ENCODE measurements around the gene SSTR5.

The SSTR5 gene

GRCh38 chr16:1054660-1055556 lies 17.6 kb upstream of the SSTR5 start:
- peak; percentile 70 for DNase-seq (ENCODE audit: low read depth)
- TF ChIP-seq, protein P1, sequence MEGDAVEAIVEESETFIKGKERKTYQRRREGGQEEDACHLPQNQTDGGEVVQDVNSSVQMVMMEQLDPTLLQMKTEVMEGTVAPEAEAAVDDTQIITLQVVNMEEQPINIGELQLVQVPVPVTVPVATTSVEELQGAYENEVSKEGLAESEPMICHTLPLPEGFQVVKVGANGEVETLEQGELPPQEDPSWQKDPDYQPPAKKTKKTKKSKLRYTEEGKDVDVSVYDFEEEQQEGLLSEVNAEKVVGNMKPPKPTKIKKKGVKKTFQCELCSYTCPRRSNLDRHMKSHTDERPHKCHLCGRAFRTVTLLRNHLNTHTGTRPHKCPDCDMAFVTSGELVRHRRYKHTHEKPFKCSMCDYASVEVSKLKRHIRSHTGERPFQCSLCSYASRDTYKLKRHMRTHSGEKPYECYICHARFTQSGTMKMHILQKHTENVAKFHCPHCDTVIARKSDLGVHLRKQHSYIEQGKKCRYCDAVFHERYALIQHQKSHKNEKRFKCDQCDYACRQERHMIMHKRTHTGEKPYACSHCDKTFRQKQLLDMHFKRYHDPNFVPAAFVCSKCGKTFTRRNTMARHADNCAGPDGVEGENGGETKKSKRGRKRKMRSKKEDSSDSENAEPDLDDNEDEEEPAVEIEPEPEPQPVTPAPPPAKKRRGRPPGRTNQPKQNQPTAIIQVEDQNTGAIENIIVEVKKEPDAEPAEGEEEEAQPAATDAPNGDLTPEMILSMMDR (conservative IDR thresholded peaks at IDR 0.05; ENCODE audit: low read depth, low read length) = peak; percentile 83
- H3K4me3 ChIP-seq (ENCODE audit: low read depth, low read length) = no peak overlapping the region

GRCh38 chr16:1055557-1055924 lies 17.0 kb upstream of the SSTR5 start:
- TF ChIP-seq, protein P1 (conservative IDR thresholded peaks at IDR 0.05; ENCODE audit: low read depth, low read length) = no peak
- no peak for DNase-seq (ENCODE audit: low read depth)
- H3K4me3 ChIP-seq (ENCODE audit: low read depth, low read length) = no peak overlapping the region

- TF ChIP-seq, protein P1 (conservative IDR thresholded peaks at IDR 0.05; ENCODE audit: low read depth, low read length) = no peak
Measured at GRCh38 chr16:1056196-1056595, 16.4 kb upstream of the SSTR5 start.

GRCh38 chr16:1057252-1057932 lies 15.2 kb upstream of the SSTR5 start:
- peak; percentile 7 for DNase-seq (ENCODE audit: low read depth)

More at GRCh38 chr16:1056196-1056595, 16.4 kb upstream of the SSTR5 start:
- no peak overlapping the region for H3K4me3 ChIP-seq (ENCODE audit: low read depth, low read length)
- DNase-seq (ENCODE audit: low read depth) = no peak

GRCh38 chr16:1058216-1058615 lies 14.3 kb upstream of the SSTR5 start:
- TF ChIP-seq, protein P1 (conservative IDR thresholded peaks at IDR 0.05; ENCODE audit: low read depth, low read length) = no peak
- no peak for DNase-seq (ENCODE audit: low read depth)
- H3K4me3 ChIP-seq (ENCODE audit: low read depth, low read length) = no peak overlapping the region

More at GRCh38 chr16:1057252-1057932, 15.2 kb upstream of the SSTR5 start:
- H3K4me3 ChIP-seq (ENCODE audit: low read depth, low read length) = no peak overlapping the region
- TF ChIP-seq, protein P1 (conservative IDR thresholded peaks at IDR 0.05; ENCODE audit: low read depth, low read length) = peak; percentile 72

DNA sequence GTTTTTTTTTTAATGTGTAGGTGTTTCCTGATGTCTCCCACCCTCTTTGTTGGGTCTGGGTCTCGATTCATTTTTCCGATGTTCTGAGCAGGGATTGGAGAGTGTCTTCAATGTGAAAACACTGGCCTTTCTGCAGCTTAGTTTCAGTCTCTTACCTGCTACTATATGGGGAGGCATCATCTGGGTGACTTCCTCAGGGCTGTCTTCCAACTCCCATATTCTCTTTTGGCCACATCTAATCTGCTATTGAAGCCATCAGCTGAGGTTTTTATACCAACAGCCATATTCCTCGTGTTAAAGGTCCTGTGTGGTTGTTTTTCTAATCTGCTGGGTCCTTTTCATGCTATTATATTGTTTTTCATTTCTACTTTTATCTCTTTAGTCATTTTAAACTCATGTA lies 13.2 kb upstream of the SSTR5 start:
- TF ChIP-seq, protein P1 (conservative IDR thresholded peaks at IDR 0.05; ENCODE audit: low read depth, low read length) = no peak

More for the DNA sequence above, 13.2 kb upstream of the SSTR5 start:
- no peak overlapping the region for H3K4me3 ChIP-seq (ENCODE audit: low read depth, low read length)
- no peak for DNase-seq (ENCODE audit: low read depth)

Data from choroid plexus epithelial cell (primary cell).